PC-9 (cell line): ENCODE data around the gene ZFY.

Experiments used
- EZH2 ChIP-seq: fragments of 200-600 bp; sonication (generic); IDR thresholded peaks from 2 replicates; pipeline ENCODE4 v1.8.0; 2017; ENCODE audit warnings: antibody characterized with exemption, low read depth
- TF ChIP-seq, protein P1 (sequence below): fragments of 200-600 bp; sonication (generic); conservative IDR thresholded peaks from 2 replicates; pipeline ENCODE4 v1.6.1; 2017; ENCODE audit warnings: mixed run types, antibody characterized with exemption, mild to moderate bottlenecking, moderate library complexity

- TF ChIP-seq, protein P1, sequence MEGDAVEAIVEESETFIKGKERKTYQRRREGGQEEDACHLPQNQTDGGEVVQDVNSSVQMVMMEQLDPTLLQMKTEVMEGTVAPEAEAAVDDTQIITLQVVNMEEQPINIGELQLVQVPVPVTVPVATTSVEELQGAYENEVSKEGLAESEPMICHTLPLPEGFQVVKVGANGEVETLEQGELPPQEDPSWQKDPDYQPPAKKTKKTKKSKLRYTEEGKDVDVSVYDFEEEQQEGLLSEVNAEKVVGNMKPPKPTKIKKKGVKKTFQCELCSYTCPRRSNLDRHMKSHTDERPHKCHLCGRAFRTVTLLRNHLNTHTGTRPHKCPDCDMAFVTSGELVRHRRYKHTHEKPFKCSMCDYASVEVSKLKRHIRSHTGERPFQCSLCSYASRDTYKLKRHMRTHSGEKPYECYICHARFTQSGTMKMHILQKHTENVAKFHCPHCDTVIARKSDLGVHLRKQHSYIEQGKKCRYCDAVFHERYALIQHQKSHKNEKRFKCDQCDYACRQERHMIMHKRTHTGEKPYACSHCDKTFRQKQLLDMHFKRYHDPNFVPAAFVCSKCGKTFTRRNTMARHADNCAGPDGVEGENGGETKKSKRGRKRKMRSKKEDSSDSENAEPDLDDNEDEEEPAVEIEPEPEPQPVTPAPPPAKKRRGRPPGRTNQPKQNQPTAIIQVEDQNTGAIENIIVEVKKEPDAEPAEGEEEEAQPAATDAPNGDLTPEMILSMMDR: no peak
- TF ChIP-seq EZH2: no peak
These were observed 49.3 kb upstream of the ZFY start for GRCh38 chrY:2885880-2886279.
